DND-41 (cell line): ENCODE data around the gene KCNMA1.

Source experiments
- ATAC-seq: fragments of 200-7000 bp; cut with Tn5 transposase; 3 replicates; pipeline ENCODE4 v1.9.1; 2021; ENCODE audit warnings: low read depth; ENCODE audit not compliant: insufficient read depth
- DNase-seq: peaks from one replicate; pipeline ENCODE4 v3.0.0-alpha.2; 2020
- H2AFZ ChIP-seq: 2 replicates; pipeline ENCODE4 v1.6.0; 2012; ENCODE audit warnings: low read depth, low read length
- H3K27ac ChIP-seq: 2 replicates; pipeline ENCODE4 v1.5.1; 2012; ENCODE audit warnings: low read length, inconsistent platforms
- H3K27me3 ChIP-seq: fragments of 200-600 bp; sonication (generic); 2 replicates; pipeline ENCODE4 v1.6.0; 2012; ENCODE audit warnings: low read length, mild to moderate bottlenecking, inconsistent platforms; ENCODE audit not compliant: insufficient read depth, poor library complexity
- H3K36me3 ChIP-seq: 2 replicates; pipeline ENCODE4 v1.5.1; 2012; ENCODE audit warnings: low read length, inconsistent platforms; ENCODE audit not compliant: insufficient read depth
- H3K4me1 ChIP-seq: 2 replicates; pipeline ENCODE4 v1.5.1; 2012; ENCODE audit warnings: mild to moderate bottlenecking, low read length; ENCODE audit not compliant: insufficient read depth
- H3K4me2 ChIP-seq: 2 replicates; pipeline ENCODE4 v1.6.0; 2012; ENCODE audit warnings: mild to moderate bottlenecking, moderate library complexity, low read length, inconsistent platforms; ENCODE audit not compliant: insufficient read depth
- H3K4me3 ChIP-seq, 2 experiments: fragments of 200-600 bp in 1 of 2; shearing (Covaris generic) in 1 of 2; 2 replicates each; pipeline ENCODE4 v1.5.1; 2012 to 2016; ENCODE audit warnings: inconsistent platforms in 2 of 2, low read length in 2 of 2, mild to moderate bottlenecking in 2 of 2, low read depth in 1 of 2, moderate library complexity in 1 of 2
- H3K79me2 ChIP-seq: 2 replicates; pipeline ENCODE4 v1.6.0; 2012; ENCODE audit warnings: low read length, inconsistent platforms; ENCODE audit not compliant: insufficient read depth
- H3K9ac ChIP-seq: 2 replicates; pipeline ENCODE4 v1.6.0; 2012; ENCODE audit warnings: low read depth, mild to moderate bottlenecking, inconsistent platforms, low read length, moderate library complexity
- H3K9me3 ChIP-seq: 2 replicates; pipeline ENCODE4 v1.5.1; 2012; ENCODE audit warnings: low read length, moderate library complexity, mild to moderate bottlenecking, inconsistent platforms; ENCODE audit not compliant: insufficient read depth, severe bottlenecking
- H4K20me1 ChIP-seq: 2 replicates; pipeline ENCODE4 v1.6.0; 2012; ENCODE audit warnings: low read length; ENCODE audit not compliant: insufficient read depth
- EZH2 ChIP-seq: IDR thresholded peaks from 3 replicates; pipeline ENCODE4 v1.6.1; 2012; ENCODE audit warnings: borderline replicate concordance, low read depth, mild to moderate bottlenecking, moderate library complexity, low read length, inconsistent platforms; ENCODE audit not compliant: severe bottlenecking
- TF ChIP-seq, protein P1 (sequence below): IDR thresholded peaks from 2 replicates; pipeline ENCODE4 v1.5.1; 2012; ENCODE audit warnings: borderline replicate concordance, low read length, moderate library complexity, mild to moderate bottlenecking; ENCODE audit not compliant: poor library complexity, severe bottlenecking; ENCODE audit errors: extremely low read depth

The KCNMA1 gene

GRCh38 chr10:76969366-76969948 is 668.2 kb downstream of the KCNMA1 start:
- H3K9ac ChIP-seq = no peak overlapping the region
- H3K27ac ChIP-seq = no peak overlapping the region
- H3K36me3 ChIP-seq = no peaks in the 10 kb centered on the region
- no peak for DNase-seq
- no peak overlapping the region for H2AFZ ChIP-seq
- H3K4me1 ChIP-seq = no peaks in the 10 kb centered on the region
- no peak overlapping the region for H3K4me2 ChIP-seq
- no peak overlapping the region for H3K4me3 ChIP-seq
- peaks cover 12% of the 10 kb centered on the region for H3K27me3 ChIP-seq
- ATAC-seq = no peak
- H3K79me2 ChIP-seq = no peaks in the 10 kb centered on the region
- H4K20me1 ChIP-seq = no peaks in the 10 kb centered on the region
- TF ChIP-seq EZH2 = no peak
- TF ChIP-seq, protein P1, sequence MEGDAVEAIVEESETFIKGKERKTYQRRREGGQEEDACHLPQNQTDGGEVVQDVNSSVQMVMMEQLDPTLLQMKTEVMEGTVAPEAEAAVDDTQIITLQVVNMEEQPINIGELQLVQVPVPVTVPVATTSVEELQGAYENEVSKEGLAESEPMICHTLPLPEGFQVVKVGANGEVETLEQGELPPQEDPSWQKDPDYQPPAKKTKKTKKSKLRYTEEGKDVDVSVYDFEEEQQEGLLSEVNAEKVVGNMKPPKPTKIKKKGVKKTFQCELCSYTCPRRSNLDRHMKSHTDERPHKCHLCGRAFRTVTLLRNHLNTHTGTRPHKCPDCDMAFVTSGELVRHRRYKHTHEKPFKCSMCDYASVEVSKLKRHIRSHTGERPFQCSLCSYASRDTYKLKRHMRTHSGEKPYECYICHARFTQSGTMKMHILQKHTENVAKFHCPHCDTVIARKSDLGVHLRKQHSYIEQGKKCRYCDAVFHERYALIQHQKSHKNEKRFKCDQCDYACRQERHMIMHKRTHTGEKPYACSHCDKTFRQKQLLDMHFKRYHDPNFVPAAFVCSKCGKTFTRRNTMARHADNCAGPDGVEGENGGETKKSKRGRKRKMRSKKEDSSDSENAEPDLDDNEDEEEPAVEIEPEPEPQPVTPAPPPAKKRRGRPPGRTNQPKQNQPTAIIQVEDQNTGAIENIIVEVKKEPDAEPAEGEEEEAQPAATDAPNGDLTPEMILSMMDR = no peak
- H3K9me3 ChIP-seq = no peaks in the 10 kb centered on the region

GRCh38 chr10:76968483-76968882 is 669.1 kb downstream of the KCNMA1 start:
- H3K4me2 ChIP-seq = no peak overlapping the region
- H3K79me2 ChIP-seq = no peaks in the 10 kb centered on the region
- peaks cover 9% of the 10 kb centered on the region for H3K27me3 ChIP-seq
- H3K27ac ChIP-seq = no peak overlapping the region
- TF ChIP-seq, protein P1 = no peak
- no peak for TF ChIP-seq EZH2
- ATAC-seq = no peak
- no peak overlapping the region for H3K4me3 ChIP-seq
- H3K36me3 ChIP-seq = no peaks in the 10 kb centered on the region
- no peaks in the 10 kb centered on the region for H4K20me1 ChIP-seq
- H2AFZ ChIP-seq = no peak overlapping the region
- H3K9me3 ChIP-seq = no peaks in the 10 kb centered on the region
- DNase-seq = no peak
- H3K4me1 ChIP-seq = no peaks in the 10 kb centered on the region
- no peak overlapping the region for H3K9ac ChIP-seq

DNA sequence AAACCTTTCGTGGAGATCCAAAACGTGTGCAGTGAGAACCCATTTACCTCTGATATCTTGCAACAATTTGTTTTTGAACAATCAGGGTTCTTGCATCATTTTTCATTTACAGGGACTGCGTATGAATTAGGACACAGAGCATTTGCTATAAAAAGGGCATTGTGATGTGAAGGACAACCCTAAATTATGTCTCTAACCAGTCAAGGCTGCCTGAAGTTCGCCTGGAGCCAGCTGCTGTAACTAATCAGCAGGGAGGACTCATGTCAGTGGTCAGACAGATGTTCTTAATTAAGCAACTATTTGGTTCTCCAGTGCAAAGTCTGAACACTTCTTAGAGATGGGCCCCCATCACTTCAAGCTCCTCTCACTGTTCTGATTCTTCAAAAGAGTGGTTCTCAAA is 674.8 kb downstream of the KCNMA1 start:
- Histone ChIP-seq H4K20me1 (no peaks in the 10 kb centered on the region), H3K27me3 (no peaks in the 10 kb centered on the region), H3K4me2 (no peak overlapping the region), H3K36me3 (no peaks in the 10 kb centered on the region), H3K9ac (no peak overlapping the region), H2AFZ (no peak overlapping the region), H3K4me1 (no peaks in the 10 kb centered on the region), H3K9me3 (no peaks in the 10 kb centered on the region), H3K27ac (no peak overlapping the region), H3K79me2 (no peaks in the 10 kb centered on the region), H3K4me3 (no peak overlapping the region)
- TF ChIP-seq EZH2 = no peak
- TF ChIP-seq, protein P1 = no peak
- ATAC-seq (no peak), DNase-seq (no peak)
